Smooth muscle cell (in vitro differentiated cells): Measurements from ENCODE around the gene TMEM266. TPM values are rescaled to one million over a fixed set of nuclear protein-coding genes. Genes with fewer than 3 reads are reported as not detected.

ENCODE experiments used
- DNase-seq: peaks from one replicate; lab custom pipeline; 2025; ENCODE audit not compliant: unreplicated experiment; lab: John Stamatoyannopoulos, UW
- H2AFZ ChIP-seq: fragments of 200-600 bp; sonication (generic); 2 replicates; pipeline ENCODE4 v1.6.0; 2016; ENCODE audit warnings: antibody characterized with exemption, low read depth, mild to moderate bottlenecking
- H3F3A ChIP-seq: fragments of 200-600 bp; sonication (generic); 2 replicates; pipeline ENCODE4 v1.6.0; 2017; ENCODE audit warnings: antibody characterized with exemption, low read depth
- H3K27ac ChIP-seq: fragments of 200-600 bp; sonication (generic); 2 replicates; pipeline ENCODE4 v1.5.1; 2016; ENCODE audit warnings: low read depth, mild to moderate bottlenecking
- H3K27me3 ChIP-seq: fragments of 200-600 bp; sonication (generic); 2 replicates; pipeline ENCODE4 v1.6.1; 2016; ENCODE audit warnings: low read depth, mild to moderate bottlenecking
- H3K36me3 ChIP-seq: fragments of 200-600 bp; sonication (generic); 2 replicates; pipeline ENCODE4 v1.5.1; 2016; ENCODE audit warnings: low read depth
- H3K4me1 ChIP-seq: fragments of 200-600 bp; sonication (generic); 2 replicates; pipeline ENCODE4 v1.5.1; 2016; ENCODE audit warnings: low read depth
- H3K4me2 ChIP-seq: fragments of 200-600 bp; sonication (generic); 2 replicates; pipeline ENCODE4 v1.6.0; 2016; ENCODE audit warnings: mild to moderate bottlenecking
- H3K4me3 ChIP-seq: fragments of 200-600 bp; sonication (generic); 2 replicates; pipeline ENCODE4 v1.5.1; 2016; ENCODE audit warnings: mild to moderate bottlenecking
- H3K79me2 ChIP-seq: fragments of 200-600 bp; sonication (generic); 2 replicates; pipeline ENCODE4 v1.6.0; 2016; ENCODE audit warnings: low read depth, mild to moderate bottlenecking
- H3K9ac ChIP-seq: fragments of 200-600 bp; sonication (generic); 2 replicates; pipeline ENCODE4 v1.6.0; 2016; ENCODE audit warnings: low read depth
- H3K9me3 ChIP-seq: fragments of 200-600 bp; sonication (generic); replicated peaks from 2 replicates; pipeline ENCODE4 v1.5.1; 2016; ENCODE audit warnings: low read depth
- H4K20me1 ChIP-seq: fragments of 200-600 bp; sonication (generic); 2 replicates; pipeline ENCODE4 v1.6.0; 2016; ENCODE audit warnings: low read depth
- whole genome bisulfite sequencing: methylation state at CpG from one replicate; pipeline ENCODE4 v1.1.7; 2016; ENCODE audit warnings: low lambda C conversion rate; 5-methylcytosine and 5-hydroxymethylcytosine counted together
- polyA plus RNA-seq: library from polyadenylated mRNA; unstranded; fragments of >200 nt; fragmentation: Nextera tagmentation; extraction: Ambion mirVana; gene quantifications from 2 replicates; pipeline ENCODE4 v1.2.1, GENCODE V29; 2016
- total RNA-seq: library from RNA; depleted of rRNA; stranded (reverse); fragments of >200 nt; gene quantifications from 2 replicates; pipeline ENCODE4 v1.2.3, GENCODE V29; 2014
- TF ChIP-seq, protein P1 (sequence below): fragments of 200-600 bp; sonication (generic); IDR thresholded peaks from 2 replicates; pipeline ENCODE4 v1.5.1; 2017; ENCODE audit warnings: borderline replicate concordance, mild to moderate bottlenecking, antibody characterized with exemption; ENCODE audit not compliant: insufficient read depth, poor library complexity, severe bottlenecking

TMEM266 gene
- total and polyA plus RNA-seq, 2 experiments from 2014 or later: 0.27 TPM; not detected in 1

DNA sequence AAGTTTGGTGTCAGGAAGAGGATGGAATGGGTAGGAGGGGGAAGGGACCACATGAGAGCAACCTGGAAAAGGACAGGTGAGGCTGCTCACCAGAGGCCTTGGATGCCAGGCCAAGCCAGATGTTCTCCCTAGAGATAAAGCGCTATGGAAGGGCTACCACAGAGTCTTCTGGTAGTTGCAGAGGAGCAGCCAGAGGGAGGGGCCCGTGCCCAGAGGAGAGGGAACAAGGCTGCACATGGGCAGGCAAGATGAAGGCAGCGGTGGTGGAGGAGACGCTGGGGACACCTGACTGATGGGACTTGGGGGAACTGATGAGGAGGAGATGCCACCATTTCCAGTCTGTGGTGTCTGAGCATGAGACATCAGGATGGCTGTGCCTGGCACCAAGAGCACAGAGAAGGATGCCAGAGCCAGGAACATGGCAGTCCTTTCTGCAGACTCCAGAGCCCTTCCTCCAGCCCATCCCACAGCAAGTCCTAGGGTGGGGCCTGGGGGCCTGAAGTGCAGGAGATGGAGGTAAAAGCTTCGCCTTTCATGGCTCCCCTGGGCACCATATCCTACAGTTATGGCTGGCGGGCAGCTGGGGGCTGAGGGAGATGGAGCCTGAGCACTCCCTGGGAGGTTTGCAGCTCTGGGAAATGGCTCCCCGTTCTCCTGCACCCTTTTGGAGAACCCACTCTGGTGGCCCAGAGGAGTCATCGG is 148.4 kb downstream of the TMEM266 start:
- 98% methylated on average over 8 of the region's 8 CpGs for WGBS
- TF ChIP-seq, protein P1, sequence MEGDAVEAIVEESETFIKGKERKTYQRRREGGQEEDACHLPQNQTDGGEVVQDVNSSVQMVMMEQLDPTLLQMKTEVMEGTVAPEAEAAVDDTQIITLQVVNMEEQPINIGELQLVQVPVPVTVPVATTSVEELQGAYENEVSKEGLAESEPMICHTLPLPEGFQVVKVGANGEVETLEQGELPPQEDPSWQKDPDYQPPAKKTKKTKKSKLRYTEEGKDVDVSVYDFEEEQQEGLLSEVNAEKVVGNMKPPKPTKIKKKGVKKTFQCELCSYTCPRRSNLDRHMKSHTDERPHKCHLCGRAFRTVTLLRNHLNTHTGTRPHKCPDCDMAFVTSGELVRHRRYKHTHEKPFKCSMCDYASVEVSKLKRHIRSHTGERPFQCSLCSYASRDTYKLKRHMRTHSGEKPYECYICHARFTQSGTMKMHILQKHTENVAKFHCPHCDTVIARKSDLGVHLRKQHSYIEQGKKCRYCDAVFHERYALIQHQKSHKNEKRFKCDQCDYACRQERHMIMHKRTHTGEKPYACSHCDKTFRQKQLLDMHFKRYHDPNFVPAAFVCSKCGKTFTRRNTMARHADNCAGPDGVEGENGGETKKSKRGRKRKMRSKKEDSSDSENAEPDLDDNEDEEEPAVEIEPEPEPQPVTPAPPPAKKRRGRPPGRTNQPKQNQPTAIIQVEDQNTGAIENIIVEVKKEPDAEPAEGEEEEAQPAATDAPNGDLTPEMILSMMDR: no peak

DNA sequence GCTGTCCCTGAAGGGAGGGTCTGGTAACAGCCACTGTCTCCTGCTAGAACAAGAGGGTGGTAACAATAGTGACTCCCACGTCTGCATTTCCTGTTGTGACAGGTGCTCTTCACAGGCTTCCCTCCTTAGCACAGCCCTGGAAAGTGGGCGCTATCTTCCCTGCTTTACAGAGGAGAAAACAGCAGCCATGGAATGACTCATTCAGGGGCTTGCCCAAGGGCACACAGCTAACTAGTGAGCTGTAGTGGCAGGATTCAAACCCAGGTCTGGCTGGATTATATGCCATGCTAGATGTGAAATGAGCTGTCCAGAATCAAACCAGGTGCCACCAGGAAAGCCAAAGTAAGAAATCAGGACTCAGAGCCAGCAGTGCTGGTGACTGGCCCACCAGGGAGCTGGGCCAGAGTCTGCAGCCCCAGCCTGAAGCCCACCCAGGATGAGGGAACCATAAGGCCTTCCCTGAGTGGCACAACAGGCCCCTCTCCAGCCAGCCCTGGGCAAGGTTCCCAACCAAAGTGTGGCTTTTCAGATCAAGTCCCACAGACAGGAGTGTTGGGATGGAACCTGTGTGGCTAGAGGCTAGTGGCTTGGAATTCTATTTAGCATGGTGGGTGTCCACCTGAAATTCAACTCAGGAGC is 149.1 kb downstream of the TMEM266 start:
- no peaks in the 10 kb centered on the region for H3K9me3 ChIP-seq
- TF ChIP-seq, protein P1: no peak

More for the DNA sequence above, 148.4 kb downstream of the TMEM266 start:
- H3F3A ChIP-seq: no peaks in the 10 kb centered on the region
- H3K36me3 ChIP-seq: no peaks in the 10 kb centered on the region
- no peak overlapping the region for H3K4me3 ChIP-seq
- no peaks in the 10 kb centered on the region for H3K9me3 ChIP-seq
- H3K27me3 ChIP-seq: no peaks in the 10 kb centered on the region
- no peaks in the 10 kb centered on the region for H3K79me2 ChIP-seq
- no peaks in the 10 kb centered on the region for H3K4me1 ChIP-seq
- no peak overlapping the region for H3K4me2 ChIP-seq
- H2AFZ ChIP-seq: no peak overlapping the region
- no peaks in the 10 kb centered on the region for H4K20me1 ChIP-seq
- no peak overlapping the region for H3K9ac ChIP-seq
- no peak overlapping the region for H3K27ac ChIP-seq
- no peak for DNase-seq

DNA sequence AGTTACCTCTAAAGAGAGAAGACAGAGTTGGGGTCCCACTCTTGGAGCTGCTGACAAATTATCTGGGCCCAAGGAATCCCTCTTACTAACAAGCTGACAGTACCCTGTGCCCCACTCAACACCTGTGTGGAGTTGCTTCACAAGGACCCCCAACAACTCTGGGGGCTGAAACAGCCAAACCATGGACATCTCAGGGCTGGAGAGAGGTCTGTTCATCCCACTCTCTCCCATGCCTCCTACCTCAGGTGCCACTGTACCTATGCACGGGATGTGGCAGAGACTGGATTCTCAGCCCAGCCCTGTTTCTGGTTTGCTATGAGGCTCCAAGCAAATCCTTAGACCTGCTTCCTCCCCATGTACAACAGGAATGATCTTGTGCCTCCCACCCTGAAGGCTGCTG is 149.7 kb downstream of the TMEM266 start:
- Histone ChIP-seq H4K20me1 (no peaks in the 10 kb centered on the region), H3K27ac (no peak overlapping the region), H3K79me2 (no peaks in the 10 kb centered on the region), H3K4me3 (no peak overlapping the region), H3K4me2 (no peak overlapping the region), H3K9ac (no peak overlapping the region), H3K9me3 (no peaks in the 10 kb centered on the region), H3K4me1 (no peaks in the 10 kb centered on the region), H3F3A (no peaks in the 10 kb centered on the region), H3K36me3 (no peaks in the 10 kb centered on the region), H2AFZ (no peak overlapping the region), H3K27me3 (no peaks in the 10 kb centered on the region)
- TF ChIP-seq, protein P1: no peak
- DNase-seq: no peak
- 100% methylated on average over 1 of the region's 1 CpG for WGBS

More for the DNA sequence above, 149.1 kb downstream of the TMEM266 start:
- no peak for DNase-seq
- Histone ChIP-seq H3K4me1 (no peaks in the 10 kb centered on the region), H3K79me2 (no peaks in the 10 kb centered on the region), H3K36me3 (no peaks in the 10 kb centered on the region), H3K4me2 (no peak overlapping the region), H3K9ac (no peak overlapping the region), H3K27ac (no peak overlapping the region), H3K27me3 (no peaks in the 10 kb centered on the region), H3F3A (no peaks in the 10 kb centered on the region), H3K4me3 (no peak overlapping the region), H4K20me1 (no peaks in the 10 kb centered on the region), H2AFZ (no peak overlapping the region)
- WGBS: 84% methylated on average over 2 of the region's 2 CpGs
